SK-N-SH (cell line): ENCODE results near the gene SLC25A29.
"Not testable (repeated sequence)": the region's sequence is repeated elsewhere in the genome, so short reads cannot be mapped to it uniquely, and the experiment has no call there.

ENCODE experiments used
- TF ChIP-seq, protein P1 (sequence below): IDR thresholded peaks from 2 replicates; pipeline ENCODE4 v1.4.0; 2012; ENCODE audit warnings: low read depth, borderline replicate concordance
- TF ChIP-seq, protein P2 (sequence below): IDR thresholded peaks from 2 replicates; pipeline ENCODE4 v1.4.0; 2012; ENCODE audit warnings: low read depth, borderline replicate concordance

DNA sequence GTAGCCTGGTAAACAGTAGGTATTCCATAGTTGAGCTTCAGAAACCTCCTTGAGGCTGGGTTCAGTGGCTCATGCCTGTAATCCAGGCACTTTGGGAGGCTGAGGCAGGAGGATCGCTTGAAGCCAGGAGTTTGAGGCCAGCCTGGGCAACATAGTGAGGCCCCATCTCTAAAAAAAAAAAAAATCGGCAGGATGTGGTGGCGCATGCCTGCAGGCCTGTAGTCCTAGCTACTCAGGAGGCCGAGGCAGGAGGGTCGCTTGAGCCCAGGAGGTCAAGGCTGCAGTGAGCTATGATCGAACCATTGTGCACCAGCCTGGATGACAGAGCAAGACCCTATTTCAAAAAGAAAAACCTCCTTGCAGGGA is 2.2 kb upstream of the SLC25A29 start:
- TF ChIP-seq, protein P1, sequence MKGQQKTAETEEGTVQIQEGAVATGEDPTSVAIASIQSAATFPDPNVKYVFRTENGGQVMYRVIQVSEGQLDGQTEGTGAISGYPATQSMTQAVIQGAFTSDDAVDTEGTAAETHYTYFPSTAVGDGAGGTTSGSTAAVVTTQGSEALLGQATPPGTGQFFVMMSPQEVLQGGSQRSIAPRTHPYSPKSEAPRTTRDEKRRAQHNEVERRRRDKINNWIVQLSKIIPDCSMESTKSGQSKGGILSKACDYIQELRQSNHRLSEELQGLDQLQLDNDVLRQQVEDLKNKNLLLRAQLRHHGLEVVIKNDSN, result not testable (repeated sequence)
- TF ChIP-seq, protein P2, sequence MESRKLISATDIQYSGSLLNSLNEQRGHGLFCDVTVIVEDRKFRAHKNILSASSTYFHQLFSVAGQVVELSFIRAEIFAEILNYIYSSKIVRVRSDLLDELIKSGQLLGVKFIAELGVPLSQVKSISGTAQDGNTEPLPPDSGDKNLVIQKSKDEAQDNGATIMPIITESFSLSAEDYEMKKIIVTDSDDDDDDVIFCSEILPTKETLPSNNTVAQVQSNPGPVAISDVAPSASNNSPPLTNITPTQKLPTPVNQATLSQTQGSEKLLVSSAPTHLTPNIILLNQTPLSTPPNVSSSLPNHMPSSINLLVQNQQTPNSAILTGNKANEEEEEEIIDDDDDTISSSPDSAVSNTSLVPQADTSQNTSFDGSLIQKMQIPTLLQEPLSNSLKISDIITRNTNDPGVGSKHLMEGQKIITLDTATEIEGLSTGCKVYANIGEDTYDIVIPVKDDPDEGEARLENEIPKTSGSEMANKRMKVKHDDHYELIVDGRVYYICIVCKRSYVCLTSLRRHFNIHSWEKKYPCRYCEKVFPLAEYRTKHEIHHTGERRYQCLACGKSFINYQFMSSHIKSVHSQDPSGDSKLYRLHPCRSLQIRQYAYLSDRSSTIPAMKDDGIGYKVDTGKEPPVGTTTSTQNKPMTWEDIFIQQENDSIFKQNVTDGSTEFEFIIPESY, result not testable (repeated sequence)
